Activated T-helper 2 cell treated with anti-CD3 and anti-CD28 coated beads, Interferon-gamma antibody, Interleukin-2, Interleukin-4, amounts not matched to agents 10 μg/mL and 5 μg/mL and 100 μg/mL, durations not matched to agents 14 hours and 24 hours and 36 hours (primary cell): ENCODE results near the gene NCKAP5. TPM values are rescaled to one million over a fixed set of nuclear protein-coding genes. Genes with fewer than 3 reads are reported as not detected.

Experiments
- DNase-seq: peaks from one replicate; pipeline ENCODE4 v3.0.0; 2021; ENCODE audit warnings: low spot score
- H3K27ac Mint-ChIP-seq: one replicate; pipeline ENCODE4 v1.8.0; 2021; ENCODE audit warnings: mixed read lengths
- H3K27me3 Mint-ChIP-seq: one replicate; pipeline ENCODE4 v1.8.0; 2021; ENCODE audit warnings: low read depth, mixed read lengths
- H3K36me3 Mint-ChIP-seq: one replicate; pipeline ENCODE4 v1.8.0; 2021; ENCODE audit warnings: low read depth, mixed read lengths
- H3K4me1 Mint-ChIP-seq: one replicate; pipeline ENCODE4 v1.8.0; 2021; ENCODE audit warnings: low read depth, mixed read lengths
- H3K4me3 Mint-ChIP-seq: one replicate; pipeline ENCODE4 v1.8.0; 2021; ENCODE audit warnings: low read depth, mild to moderate bottlenecking, moderate library complexity, mixed read lengths
- H3K9me3 Mint-ChIP-seq: one replicate; pipeline ENCODE4 v1.8.0; 2021; ENCODE audit warnings: mixed read lengths
- intact Hi-C: fragments of 100-400 bp; cut with micrococcal nuclease; formaldehyde crosslinking; loops from one replicate; pipeline ENCODE4 v1.15.1; 2023
- total RNA-seq: library from RNA; stranded (reverse); gene quantifications from 2 replicates; pipeline ENCODE4 v1.2.3, GENCODE V29; 2022

The NCKAP5 gene
- total RNA-seq, 1 donor from 2014 or later: not detected

DNA sequence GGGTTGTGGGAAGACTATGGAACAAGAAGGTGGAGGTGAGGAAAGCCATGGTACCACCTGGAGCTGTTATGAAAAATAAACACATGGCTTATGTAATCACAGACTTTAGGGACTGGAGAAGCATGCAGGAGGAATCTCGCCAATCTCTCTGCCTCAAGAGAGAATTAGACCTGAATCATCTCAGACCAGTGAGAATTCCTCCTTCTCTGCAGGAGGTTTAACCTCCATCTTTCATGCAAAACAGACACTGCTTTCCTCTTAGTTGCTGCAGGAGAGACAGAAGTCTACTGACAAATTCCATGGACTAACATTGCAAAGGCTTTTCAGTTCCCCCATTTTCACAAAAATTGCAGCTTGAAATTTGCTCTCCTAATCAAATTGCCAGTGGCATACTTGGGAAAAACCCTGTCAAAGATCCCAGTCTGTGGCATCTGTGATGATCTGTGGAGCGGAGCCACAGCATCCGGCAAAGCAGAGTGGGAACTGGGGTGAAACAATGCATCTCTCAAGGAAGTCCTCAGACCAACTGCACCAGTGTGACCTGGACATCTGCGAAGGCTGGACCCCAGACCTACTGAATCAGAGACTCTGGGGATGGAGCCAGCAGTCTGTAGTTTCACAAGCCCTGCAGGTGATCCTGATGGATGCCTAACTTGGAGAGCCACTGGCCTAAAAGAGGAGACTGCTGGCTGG is 28.6 kb upstream of the NCKAP5 start:
- Mint-ChIP-seq H3K4me3 (no peak overlapping the region), H3K4me1 (no peaks in the 10 kb centered on the region), H3K27ac (no peak overlapping the region), H3K27me3 (no peaks in the 10 kb centered on the region), H3K9me3 (no peaks in the 10 kb centered on the region), H3K36me3 (no peaks in the 10 kb centered on the region)
- intact Hi-C loops: no loop called here
- DNase-seq: no peak

DNA sequence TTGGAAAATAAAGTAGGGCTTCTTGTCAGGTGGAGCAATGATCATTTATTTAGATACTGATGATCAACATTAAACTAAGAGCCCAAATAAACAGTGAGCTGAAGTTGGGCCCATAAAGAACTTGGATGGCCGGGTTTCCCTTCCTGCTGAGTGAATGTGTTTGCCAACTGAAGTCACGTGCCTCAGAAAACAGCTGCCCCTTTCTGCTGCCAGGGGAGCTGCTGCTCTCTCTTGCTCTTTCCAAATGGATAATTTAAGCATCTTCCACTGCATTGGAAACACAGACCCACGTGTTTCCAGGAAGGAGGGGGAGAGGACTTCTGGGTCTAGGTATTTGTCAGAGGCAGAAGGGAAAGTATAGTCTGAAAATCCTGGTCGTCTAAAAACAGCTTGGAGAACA is 22.9 kb upstream of the NCKAP5 start:
- Mint-ChIP-seq H3K4me1 (no peaks in the 10 kb centered on the region), H3K36me3 (no peaks in the 10 kb centered on the region), H3K27ac (no peak overlapping the region), H3K4me3 (no peak overlapping the region), H3K9me3 (no peaks in the 10 kb centered on the region), H3K27me3 (no peaks in the 10 kb centered on the region)
- no peak for DNase-seq
- intact Hi-C loops: no loop called here

DNA sequence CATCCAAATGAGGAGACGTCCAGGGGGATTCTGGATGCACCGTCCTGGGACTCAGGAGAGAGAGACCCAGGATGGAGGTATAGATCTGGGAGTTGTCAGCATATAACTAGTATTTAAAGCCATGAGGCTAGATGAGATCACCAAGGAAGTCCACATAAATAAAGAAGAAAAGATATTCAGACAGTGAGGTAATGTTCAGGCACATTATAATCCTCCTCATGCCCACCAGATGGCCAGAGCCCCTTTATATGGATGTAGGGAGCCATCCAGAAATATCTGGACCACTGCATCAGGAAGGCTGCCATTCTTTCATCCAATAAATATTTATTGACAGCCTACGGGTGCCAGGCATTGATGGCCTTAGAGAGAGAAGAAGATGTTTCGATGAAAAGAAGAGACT is 21.2 kb upstream of the NCKAP5 start:
- no peaks in the 10 kb centered on the region for H3K36me3 Mint-ChIP-seq
- no peak overlapping the region for H3K4me3 Mint-ChIP-seq
- intact Hi-C loops: no loop called here
- no peaks in the 10 kb centered on the region for H3K9me3 Mint-ChIP-seq
- no peaks in the 10 kb centered on the region for H3K4me1 Mint-ChIP-seq
- no peak for DNase-seq
- no peaks in the 10 kb centered on the region for H3K27me3 Mint-ChIP-seq
- H3K27ac Mint-ChIP-seq: no peak overlapping the region

DNA sequence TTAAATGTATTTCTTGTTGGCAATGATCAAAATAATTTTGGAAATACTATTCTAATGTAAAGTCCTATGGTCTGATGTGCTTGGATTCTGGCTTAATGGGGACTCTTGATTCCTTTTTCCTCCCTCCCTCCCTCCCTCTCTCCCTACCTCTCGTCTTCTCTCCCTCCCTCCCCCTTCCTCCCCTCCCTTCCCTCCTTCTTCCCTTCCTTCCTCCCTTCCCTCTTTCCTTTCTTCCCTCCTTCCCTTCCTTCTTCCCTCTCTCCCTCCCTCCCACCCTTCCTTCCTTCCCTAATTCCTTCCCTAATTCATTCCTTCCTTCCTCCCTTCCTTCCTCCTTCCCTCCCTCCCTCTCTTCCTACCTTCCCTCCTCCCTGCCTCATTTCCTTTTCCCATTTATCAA is 19.9 kb upstream of the NCKAP5 start:
- H3K27ac Mint-ChIP-seq: no peak overlapping the region
- no peaks in the 10 kb centered on the region for H3K36me3 Mint-ChIP-seq
- intact Hi-C loops: no loop called here
- H3K27me3 Mint-ChIP-seq: no peaks in the 10 kb centered on the region
- H3K4me1 Mint-ChIP-seq: no peaks in the 10 kb centered on the region
- no peaks in the 10 kb centered on the region for H3K9me3 Mint-ChIP-seq
- no peak overlapping the region for H3K4me3 Mint-ChIP-seq
- DNase-seq: no peak

DNA sequence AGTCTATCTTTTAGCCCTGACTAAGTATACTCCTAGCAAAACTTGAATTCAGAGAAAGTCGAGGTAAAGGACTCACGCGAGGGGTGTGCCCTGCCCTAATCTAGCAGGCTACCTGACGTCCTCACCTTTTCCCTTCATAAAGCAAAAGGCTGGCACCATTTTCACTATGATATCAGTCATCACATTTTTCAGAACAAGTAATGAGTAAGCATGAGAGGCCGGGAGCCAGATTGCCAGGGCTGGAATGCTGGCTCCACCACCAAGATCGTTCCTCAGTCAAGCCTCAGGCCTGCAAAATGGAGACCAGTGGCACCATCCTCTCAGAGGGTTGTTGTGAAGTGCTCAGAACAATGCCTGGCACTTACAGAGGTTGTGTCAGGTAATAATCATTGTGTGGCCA is 18.7 kb upstream of the NCKAP5 start:
- H3K27me3 Mint-ChIP-seq: no peaks in the 10 kb centered on the region
- H3K36me3 Mint-ChIP-seq: no peaks in the 10 kb centered on the region
- intact Hi-C loops: no loop called here
- no peaks in the 10 kb centered on the region for H3K4me1 Mint-ChIP-seq
- no peak overlapping the region for H3K4me3 Mint-ChIP-seq
- H3K9me3 Mint-ChIP-seq: no peaks in the 10 kb centered on the region
- DNase-seq: no peak
- H3K27ac Mint-ChIP-seq: no peak overlapping the region

DNA sequence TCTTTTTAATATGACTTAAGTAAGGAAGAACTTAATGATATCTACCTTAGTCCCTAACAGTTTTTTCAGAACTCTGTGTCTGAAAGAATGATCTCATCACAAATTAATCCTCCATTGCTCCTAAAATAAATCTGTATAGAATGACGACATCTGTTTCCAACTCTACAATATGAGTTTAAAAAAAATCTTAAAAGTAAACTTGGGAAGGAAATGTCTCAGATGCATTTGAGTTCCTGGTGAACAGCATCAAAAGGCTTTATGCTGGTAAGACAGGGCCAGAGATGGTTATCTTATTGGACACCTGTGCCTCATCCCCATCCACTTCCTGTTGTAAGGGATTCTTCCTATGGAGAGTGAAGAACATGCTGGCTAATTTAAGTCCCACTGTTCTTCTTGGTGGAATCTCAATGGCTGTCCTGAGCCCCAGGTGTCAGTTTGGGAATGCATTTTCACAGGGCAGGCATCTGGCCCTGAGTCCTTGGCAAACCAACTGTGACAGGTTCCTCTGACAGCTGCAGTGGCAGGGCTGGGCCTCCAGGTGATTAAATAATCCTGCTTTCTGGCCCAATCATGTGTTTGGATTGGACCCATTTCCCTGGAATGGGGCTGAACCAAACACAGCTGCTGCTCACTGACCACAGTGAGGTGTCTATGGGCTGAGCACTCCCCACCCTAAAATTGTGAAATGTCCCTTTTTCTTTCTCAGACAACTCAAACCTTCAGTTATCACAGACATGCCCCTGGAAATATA is 12.9 kb upstream of the NCKAP5 start:
- no peaks in the 10 kb centered on the region for H3K9me3 Mint-ChIP-seq
- no peak overlapping the region for H3K27ac Mint-ChIP-seq
- no peaks in the 10 kb centered on the region for H3K27me3 Mint-ChIP-seq
- intact Hi-C loops: no loop called here
- H3K4me3 Mint-ChIP-seq: no peak overlapping the region
- no peaks in the 10 kb centered on the region for H3K4me1 Mint-ChIP-seq
- H3K36me3 Mint-ChIP-seq: no peaks in the 10 kb centered on the region
- DNase-seq: no peak

DNA sequence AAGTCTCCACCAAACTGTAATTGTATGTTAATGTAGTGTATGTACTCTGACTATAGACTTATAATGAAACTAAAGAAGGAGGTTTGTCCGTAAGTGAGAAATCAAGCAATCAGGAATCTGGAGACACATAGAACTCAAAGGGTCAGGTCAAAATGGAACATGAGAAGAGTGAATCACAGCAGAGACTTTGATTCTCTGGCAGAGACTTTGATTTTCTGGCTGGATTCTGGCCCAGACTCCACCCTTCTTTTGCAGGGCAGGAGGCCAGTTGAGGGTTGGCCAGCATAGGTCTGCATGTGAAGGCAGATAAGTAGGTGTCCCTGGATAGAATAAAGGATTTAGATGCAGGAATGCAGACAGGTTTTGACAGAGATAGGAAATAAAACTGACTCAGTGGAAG is 11.0 kb upstream of the NCKAP5 start:
- H3K9me3 Mint-ChIP-seq: no peaks in the 10 kb centered on the region
- no peaks in the 10 kb centered on the region for H3K27me3 Mint-ChIP-seq
- H3K36me3 Mint-ChIP-seq: no peaks in the 10 kb centered on the region
- H3K4me1 Mint-ChIP-seq: no peaks in the 10 kb centered on the region
- intact Hi-C loops: no loop called here
- no peak overlapping the region for H3K4me3 Mint-ChIP-seq
- DNase-seq: no peak
- no peak overlapping the region for H3K27ac Mint-ChIP-seq

DNA sequence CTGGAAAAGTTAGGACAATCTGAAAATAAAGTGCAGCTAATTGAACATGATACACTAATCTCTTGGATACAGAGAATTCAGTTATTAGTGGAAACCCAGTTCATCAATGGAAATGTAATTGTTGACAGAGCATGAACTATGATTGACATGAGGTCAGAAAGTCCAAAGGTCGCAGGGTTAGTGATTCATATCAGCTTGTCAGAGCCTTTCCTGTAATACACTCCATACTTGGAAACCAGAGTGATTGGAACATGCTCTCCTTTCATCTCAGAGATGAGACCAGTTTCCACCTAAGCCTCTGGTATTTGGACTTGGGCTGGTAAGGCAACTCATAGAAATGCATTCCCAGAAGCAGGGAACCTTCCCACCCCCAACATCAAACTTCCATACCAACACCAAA is 8.5 kb upstream of the NCKAP5 start:
- DNase-seq: no peak
- Mint-ChIP-seq H3K9me3 (no peaks in the 10 kb centered on the region), H3K4me1 (no peaks in the 10 kb centered on the region), H3K4me3 (no peak overlapping the region), H3K36me3 (no peaks in the 10 kb centered on the region), H3K27me3 (no peaks in the 10 kb centered on the region), H3K27ac (no peak overlapping the region)
- intact Hi-C loops: no loop called here

DNA sequence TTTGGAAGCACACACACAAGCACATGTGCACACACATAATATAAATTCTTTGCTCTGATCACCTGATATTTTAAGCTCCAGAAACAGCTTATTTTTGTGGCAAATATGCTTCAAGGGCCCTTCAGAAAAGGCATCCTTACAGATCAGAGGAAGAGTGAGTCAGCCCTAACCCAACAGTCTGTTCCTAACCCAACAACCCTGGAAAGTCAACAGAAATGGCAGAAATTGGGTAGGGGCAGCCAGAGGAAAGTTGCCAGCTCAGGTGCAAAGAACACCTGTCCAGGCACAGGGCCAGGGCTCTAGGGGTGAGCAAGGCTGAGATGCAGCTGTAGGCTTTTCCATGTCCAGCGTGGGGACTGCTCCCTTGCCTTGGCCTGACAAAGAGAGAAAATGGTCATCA is 6.4 kb upstream of the NCKAP5 start:
- H3K27ac Mint-ChIP-seq: no peak overlapping the region
- no peaks in the 10 kb centered on the region for H3K27me3 Mint-ChIP-seq
- H3K9me3 Mint-ChIP-seq: no peaks in the 10 kb centered on the region
- H3K4me3 Mint-ChIP-seq: no peak overlapping the region
- DNase-seq: no peak
- no peaks in the 10 kb centered on the region for H3K4me1 Mint-ChIP-seq
- intact Hi-C loops: no loop called here
- no peaks in the 10 kb centered on the region for H3K36me3 Mint-ChIP-seq

DNA sequence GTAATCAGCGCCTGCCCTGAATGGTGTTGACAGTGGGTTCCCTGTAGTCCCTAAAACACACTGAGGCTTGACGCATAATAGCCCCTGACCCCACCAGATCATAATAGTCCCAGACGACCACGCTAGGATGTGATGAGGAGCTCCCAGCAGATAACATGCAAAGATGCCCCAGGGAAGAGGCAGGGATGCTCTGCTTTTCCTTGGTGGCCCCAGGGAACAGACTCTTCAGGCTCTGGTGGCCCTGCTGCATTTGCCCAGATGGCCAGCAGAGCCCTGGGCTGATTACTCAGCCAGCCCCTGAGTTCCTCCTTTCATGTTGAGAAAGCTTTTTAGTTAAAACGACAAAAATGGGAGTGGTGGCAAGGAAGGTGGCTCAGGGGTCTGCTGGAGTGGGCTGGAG is 5.9 kb upstream of the NCKAP5 start:
- Mint-ChIP-seq H3K4me1 (no peaks in the 10 kb centered on the region), H3K27me3 (peaks cover 4% of the 10 kb centered on the region), H3K36me3 (no peaks in the 10 kb centered on the region), H3K27ac (no peak overlapping the region), H3K4me3 (no peak overlapping the region), H3K9me3 (no peaks in the 10 kb centered on the region)
- intact Hi-C loops: no loop called here
- no peak for DNase-seq

DNA sequence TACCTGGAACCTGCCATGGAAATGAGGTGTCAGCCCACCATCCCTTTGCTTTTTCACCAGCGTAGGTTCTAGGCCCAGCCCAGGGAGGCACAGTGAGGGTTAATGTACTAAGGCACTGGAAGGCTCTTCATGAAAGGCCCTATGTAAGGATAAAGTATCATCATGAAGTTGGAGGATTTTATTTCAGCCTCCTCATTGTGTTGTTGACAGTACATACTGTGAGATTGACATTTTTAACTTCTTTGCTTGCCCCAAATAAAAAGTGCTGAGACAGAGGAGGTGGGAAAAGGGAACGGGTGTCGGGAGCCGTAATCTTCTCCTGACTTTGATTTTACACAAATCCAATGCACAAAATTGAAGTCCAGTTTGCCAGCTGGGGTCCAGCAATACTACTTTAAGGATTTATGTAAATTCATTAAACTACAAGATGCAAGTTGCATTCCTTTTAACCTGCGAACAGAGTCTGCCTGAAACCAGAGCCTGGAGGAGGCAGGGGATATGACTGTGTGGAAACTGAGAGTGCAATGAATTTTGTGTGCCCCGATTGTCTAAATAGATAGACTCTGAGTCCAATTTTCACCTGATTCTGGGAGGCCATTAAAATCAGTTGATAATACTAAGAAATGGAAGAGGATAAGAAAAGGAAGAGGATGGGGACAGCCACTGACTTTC is 5.4 kb upstream of the NCKAP5 start:
- Mint-ChIP-seq H3K4me3 (no peak overlapping the region), H3K36me3 (no peaks in the 10 kb centered on the region), H3K27ac (no peak overlapping the region), H3K4me1 (no peaks in the 10 kb centered on the region), H3K9me3 (no peaks in the 10 kb centered on the region), H3K27me3 (peaks cover 6% of the 10 kb centered on the region)
- intact Hi-C loops: no loop called here
- no peak for DNase-seq

DNA sequence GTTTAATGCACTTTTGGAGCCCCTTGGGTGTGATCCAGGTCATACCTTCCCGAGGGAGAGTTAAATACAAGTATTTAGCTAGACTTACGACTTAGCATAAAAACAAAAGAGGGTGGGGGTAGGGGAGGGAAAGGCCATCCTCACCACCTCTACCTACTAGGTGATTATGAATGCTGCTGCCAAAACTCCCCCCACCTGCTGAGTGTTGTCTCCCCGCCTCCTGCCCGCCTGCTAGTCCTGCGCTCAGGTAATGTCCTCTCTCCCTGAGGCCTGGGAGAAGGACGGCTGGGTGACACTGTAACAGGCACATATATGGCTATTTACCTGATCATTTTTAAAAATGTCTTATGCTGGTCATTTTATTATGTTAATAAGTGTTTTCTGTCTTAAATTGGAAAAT is 3.0 kb upstream of the NCKAP5 start:
- Mint-ChIP-seq H3K36me3 (no peaks in the 10 kb centered on the region), H3K27ac (no peak overlapping the region), H3K27me3 (peaks cover 13% of the 10 kb centered on the region), H3K4me1 (no peaks in the 10 kb centered on the region), H3K4me3 (no peak overlapping the region), H3K9me3 (no peaks in the 10 kb centered on the region)
- no peak for DNase-seq
- intact Hi-C loops: no loop called here

DNA sequence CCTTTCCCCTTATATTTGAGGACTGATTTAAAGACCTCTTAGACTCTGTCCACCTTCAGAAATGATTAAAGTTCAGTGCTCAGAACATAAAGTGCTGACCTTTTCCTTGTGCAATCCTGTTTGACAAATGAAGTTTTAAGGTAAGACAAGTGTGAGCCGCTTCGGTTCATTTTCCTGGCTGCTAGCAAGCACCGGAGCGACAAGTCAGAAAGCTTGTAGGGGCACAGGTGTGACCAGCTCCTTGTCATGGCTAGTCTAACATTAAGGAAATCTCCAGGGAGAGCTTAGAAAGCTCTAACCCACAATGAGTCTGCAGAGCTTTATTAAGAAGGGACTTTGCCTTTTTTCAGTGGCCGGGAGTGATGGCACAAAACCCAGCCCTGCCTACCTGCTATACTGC is 2.3 kb upstream of the NCKAP5 start:
- Mint-ChIP-seq H3K9me3 (no peaks in the 10 kb centered on the region), H3K4me1 (no peaks in the 10 kb centered on the region), H3K36me3 (no peaks in the 10 kb centered on the region), H3K27me3 (peaks cover 13% of the 10 kb centered on the region), H3K27ac (no peak overlapping the region), H3K4me3 (no peak overlapping the region)
- intact Hi-C loops: no loop called here
- no peak for DNase-seq
